ENCODE data around the gene NEDD4. TPM values are rescaled to one million over a fixed set of nuclear protein-coding genes. Genes with fewer than 3 reads are reported as not detected.

The NEDD4 gene
- total and polyA plus RNA-seq, 10 of the 15 experiments (the other 5 are each of a cell fraction or from before 2014, with no cell fraction given) = 1.3 to 7.7 (median 4.4) TPM

DNA sequence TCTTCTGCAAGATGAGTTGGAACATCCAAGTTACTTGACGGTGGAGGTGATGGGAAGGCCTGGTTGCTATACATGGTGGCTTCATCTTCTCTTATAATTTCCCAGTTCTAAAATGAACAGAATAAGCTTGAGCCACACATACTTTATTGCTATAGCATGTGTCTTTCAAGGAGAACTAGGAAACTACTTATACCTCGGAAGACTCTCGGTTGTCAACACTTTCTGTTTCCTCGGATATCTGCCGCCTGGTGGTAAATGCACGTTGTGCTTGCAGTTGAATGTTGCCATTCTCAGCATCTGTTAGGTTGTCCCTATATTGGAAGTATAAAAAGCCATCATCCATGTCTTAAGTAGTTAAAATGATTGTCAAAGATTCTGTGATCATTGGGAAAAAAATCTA lies 132.9 kb downstream of the NEDD4 start:
- ChIA-PET CTCF (interaction anchor here (1.2 kb wide), 1 partner anchor 136 kb away, joined by 4 read pairs; no protein-coding TSS in a partner anchor), SMC1A (ENCODE audit: uncharacterized antibody, unreplicated experiment) (no interaction called here), RAD21 (ENCODE audit: unreplicated experiment) (no interaction called here), POLR2A (no interaction called here)
- Histone ChIP-seq H3K9me3 (replicated peaks; ENCODE audit: control insufficient read depth, insufficient read depth, low read length) (no peaks in the 10 kb centered on the region), H3K79me2 (ENCODE audit: control insufficient read depth, insufficient read depth, low read length) (no peaks in the 10 kb centered on the region), H3K4me2 (ENCODE audit: control insufficient read depth, insufficient read depth) (no peak overlapping the region), H3K4me3 (no peak overlapping the region), H3K36me3 (ENCODE audit: control insufficient read depth in 2 of 2, insufficient read depth in 2 of 2, low read length in 1 of 2) (peaks cover 0 to 4% of the 10 kb centered on the region in 2 experiments; a peak in 1 of 4 replicates), H2AFZ (ENCODE audit: control insufficient read depth, low read depth, low read length) (no peak overlapping the region), H3K9ac (ENCODE audit: control insufficient read depth, insufficient read depth, low read length) (no peak overlapping the region), H3K4me1 (ENCODE audit: control insufficient read depth, insufficient read depth, low read length) (no peaks in the 10 kb centered on the region), H4K20me1 (ENCODE audit: control insufficient read depth, insufficient read depth) (no peaks in the 10 kb centered on the region), H3K27ac (ENCODE audit: control insufficient read depth, insufficient read depth) (no peak overlapping the region), H3K27me3 (replicated peaks in 1 of 2; ENCODE audit: control insufficient read depth in 2 of 2, insufficient read depth in 2 of 2, low read length in 1 of 2) (no peaks in the 10 kb centered on the region)
- no peak for FAIRE-seq
- TF ChIP-seq ZSCAN29 (IDR thresholded peaks at IDR 0.05) = no peak
- TF ChIP-seq CREB1 (IDR thresholded peaks at IDR 0.05; ENCODE audit: low read depth) = no peak
- TF ChIP-seq, protein P1, sequence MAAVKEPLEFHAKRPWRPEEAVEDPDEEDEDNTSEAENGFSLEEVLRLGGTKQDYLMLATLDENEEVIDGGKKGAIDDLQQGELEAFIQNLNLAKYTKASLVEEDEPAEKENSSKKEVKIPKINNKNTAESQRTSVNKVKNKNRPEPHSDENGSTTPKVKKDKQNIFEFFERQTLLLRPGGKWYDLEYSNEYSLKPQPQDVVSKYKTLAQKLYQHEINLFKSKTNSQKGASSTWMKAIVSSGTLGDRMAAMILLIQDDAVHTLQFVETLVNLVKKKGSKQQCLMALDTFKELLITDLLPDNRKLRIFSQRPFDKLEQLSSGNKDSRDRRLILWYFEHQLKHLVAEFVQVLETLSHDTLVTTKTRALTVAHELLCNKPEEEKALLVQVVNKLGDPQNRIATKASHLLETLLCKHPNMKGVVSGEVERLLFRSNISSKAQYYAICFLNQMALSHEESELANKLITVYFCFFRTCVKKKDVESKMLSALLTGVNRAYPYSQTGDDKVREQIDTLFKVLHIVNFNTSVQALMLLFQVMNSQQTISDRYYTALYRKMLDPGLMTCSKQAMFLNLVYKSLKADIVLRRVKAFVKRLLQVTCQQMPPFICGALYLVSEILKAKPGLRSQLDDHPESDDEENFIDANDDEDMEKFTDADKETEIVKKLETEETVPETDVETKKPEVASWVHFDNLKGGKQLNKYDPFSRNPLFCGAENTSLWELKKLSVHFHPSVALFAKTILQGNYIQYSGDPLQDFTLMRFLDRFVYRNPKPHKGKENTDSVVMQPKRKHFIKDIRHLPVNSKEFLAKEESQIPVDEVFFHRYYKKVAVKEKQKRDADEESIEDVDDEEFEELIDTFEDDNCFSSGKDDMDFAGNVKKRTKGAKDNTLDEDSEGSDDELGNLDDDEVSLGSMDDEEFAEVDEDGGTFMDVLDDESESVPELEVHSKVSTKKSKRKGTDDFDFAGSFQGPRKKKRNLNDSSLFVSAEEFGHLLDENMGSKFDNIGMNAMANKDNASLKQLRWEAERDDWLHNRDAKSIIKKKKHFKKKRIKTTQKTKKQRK (IDR thresholded peaks at IDR 0.05; ENCODE audit: low read depth, low read length) = no peak
- TF ChIP-seq CBFB (IDR thresholded peaks at IDR 0.05; ENCODE audit: low read depth) = no peak
- no peak for TF ChIP-seq HDAC2 (IDR thresholded peaks at IDR 0.05)
- TF ChIP-seq, protein P2, sequence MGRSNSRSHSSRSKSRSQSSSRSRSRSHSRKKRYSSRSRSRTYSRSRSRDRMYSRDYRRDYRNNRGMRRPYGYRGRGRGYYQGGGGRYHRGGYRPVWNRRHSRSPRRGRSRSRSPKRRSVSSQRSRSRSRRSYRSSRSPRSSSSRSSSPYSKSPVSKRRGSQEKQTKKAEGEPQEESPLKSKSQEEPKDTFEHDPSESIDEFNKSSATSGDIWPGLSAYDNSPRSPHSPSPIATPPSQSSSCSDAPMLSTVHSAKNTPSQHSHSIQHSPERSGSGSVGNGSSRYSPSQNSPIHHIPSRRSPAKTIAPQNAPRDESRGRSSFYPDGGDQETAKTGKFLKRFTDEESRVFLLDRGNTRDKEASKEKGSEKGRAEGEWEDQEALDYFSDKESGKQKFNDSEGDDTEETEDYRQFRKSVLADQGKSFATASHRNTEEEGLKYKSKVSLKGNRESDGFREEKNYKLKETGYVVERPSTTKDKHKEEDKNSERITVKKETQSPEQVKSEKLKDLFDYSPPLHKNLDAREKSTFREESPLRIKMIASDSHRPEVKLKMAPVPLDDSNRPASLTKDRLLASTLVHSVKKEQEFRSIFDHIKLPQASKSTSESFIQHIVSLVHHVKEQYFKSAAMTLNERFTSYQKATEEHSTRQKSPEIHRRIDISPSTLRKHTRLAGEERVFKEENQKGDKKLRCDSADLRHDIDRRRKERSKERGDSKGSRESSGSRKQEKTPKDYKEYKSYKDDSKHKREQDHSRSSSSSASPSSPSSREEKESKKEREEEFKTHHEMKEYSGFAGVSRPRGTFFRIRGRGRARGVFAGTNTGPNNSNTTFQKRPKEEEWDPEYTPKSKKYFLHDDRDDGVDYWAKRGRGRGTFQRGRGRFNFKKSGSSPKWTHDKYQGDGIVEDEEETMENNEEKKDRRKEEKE (IDR thresholded peaks at IDR 0.05) = no peak
- TF ChIP-seq GATAD2B (conservative IDR thresholded peaks at IDR 0.05; ENCODE audit: low read depth) = no peak
- TF ChIP-seq NR2F1 (conservative IDR thresholded peaks at IDR 0.05) = no peak
- TF ChIP-seq TCF3 (IDR thresholded peaks at IDR 0.05; ENCODE audit: borderline replicate concordance, insufficient read depth, low read depth, low read length) = no peak
- in situ Hi-C loops (cut with MboI) (no loop called here), intact Hi-C loops (cut with micrococcal nuclease; ENCODE audit: unreplicated experiment) (no loop called here)
- ATAC-seq = no peak
- 93% methylated on average over 6 of the region's 6 CpGs for WGBS (ENCODE audit: insufficient coverage, insufficient replicate concordance, low lambda C conversion rate, missing lambda C conversion rate)
- no TSS peak for BruUV-seq (replicated peaks)
- DNase-seq (ENCODE audit: low read depth, low spot score) = no peak

Measured in GM12878 (cell line).